ENCODE results near the gene GPR62.

- no peak for TF ChIP-seq CTCF (conservative IDR thresholded peaks at IDR 0.05 in 1 of 2, IDR thresholded peaks at IDR 0.05 in 1 of 2; ENCODE audit: extremely low read depth in 1 of 2, insufficient read depth in 1 of 2, low read depth in 1 of 2, low read length in 2 of 2)
- no peak for TF ChIP-seq EZH2 (IDR thresholded peaks at IDR 0.05; ENCODE audit: borderline replicate concordance, low read length)
These were observed 20.9 kb upstream of the GPR62 start for GRCh38 chr3:51934139-51934850.
